ENCODE results near the gene PDE4D. TPM values are rescaled to one million over a fixed set of nuclear protein-coding genes. Genes with fewer than 3 reads are reported as not detected.

PDE4D gene
- total and polyA plus RNA-seq, 4 donors, result 12.8 to 167 (median 44.5) TPM

DNA sequence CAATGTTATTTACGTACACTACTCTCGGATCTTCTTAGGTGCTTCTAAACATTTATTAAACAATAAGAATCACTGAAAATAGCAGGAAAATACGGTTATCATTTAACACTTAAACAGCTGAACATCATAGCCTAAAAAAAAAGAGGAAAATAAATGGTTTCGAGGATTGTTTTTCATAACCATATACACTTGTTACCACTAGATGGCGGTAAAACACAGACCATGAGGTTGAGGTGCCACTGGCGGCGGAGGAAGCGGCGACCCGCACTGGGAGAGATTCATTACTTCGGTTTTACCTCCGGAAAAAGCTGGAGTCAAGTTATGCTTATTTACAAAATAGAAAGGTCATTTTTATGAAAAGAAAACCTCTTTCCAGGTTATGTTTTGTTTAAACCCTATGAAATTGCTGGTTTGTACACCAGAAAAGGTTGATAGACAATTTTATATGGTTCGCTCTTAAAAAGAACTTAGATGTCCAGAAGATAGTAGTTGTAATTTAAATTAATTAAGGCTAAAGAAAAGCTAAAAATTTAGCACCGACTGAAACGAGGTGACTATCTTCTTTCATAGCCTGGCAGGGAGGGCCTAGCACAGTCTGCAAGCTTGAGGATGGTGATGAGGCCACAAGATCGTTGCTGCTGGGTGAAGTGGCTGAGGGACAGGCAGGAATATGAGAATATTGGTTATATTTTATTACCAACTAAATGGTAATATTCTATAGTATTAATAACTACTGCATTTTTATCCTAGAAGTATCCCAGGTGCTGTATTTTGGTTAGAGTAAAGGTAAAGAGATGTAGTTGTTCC lies 704.9 kb downstream of the PDE4D start:
- Histone ChIP-seq H3K36me3 (ENCODE audit: control insufficient read depth in 4 of 4, insufficient read depth in 4 of 4, low read length in 4 of 4) (peaks cover 0 to 3% (median 0%) of the 10 kb centered on the region in 4 donors), H3K27ac (ENCODE audit: low read depth in 1 of 2, low read length in 1 of 2) (no peak overlapping the region), H3K4me3 (no peak overlapping the region), H3K9ac (ENCODE audit: insufficient read depth in 1 of 2, low read length in 2 of 2) (peak overlapping the region in 1 of 2 donors; percentile 83), H3K9me3 (ENCODE audit: control insufficient read depth in 4 of 4, insufficient read depth in 3 of 4, low read length in 3 of 4) (no peaks in the 10 kb centered on the region), H3K27me3 (ENCODE audit: control insufficient read depth in 3 of 3, insufficient read depth in 3 of 3, low read length in 2 of 3) (no peaks in the 10 kb centered on the region), H3K4me1 (ENCODE audit: control insufficient read depth in 5 of 5, insufficient read depth in 5 of 5, low read length in 5 of 5) (peaks cover 0 to 22% (median 3%) of the 10 kb centered on the region in 5 donors)
- peak; percentile 78 to 88 (median 84) for DNase-seq
- ATAC-seq (ENCODE audit: insufficient read depth, low FRiP score), result peak; percentile 92
- WGBS, 2 donors, result 15 to 18% methylated on average over 16 of the region's 16 CpGs
- TF ChIP-seq, protein P1, sequence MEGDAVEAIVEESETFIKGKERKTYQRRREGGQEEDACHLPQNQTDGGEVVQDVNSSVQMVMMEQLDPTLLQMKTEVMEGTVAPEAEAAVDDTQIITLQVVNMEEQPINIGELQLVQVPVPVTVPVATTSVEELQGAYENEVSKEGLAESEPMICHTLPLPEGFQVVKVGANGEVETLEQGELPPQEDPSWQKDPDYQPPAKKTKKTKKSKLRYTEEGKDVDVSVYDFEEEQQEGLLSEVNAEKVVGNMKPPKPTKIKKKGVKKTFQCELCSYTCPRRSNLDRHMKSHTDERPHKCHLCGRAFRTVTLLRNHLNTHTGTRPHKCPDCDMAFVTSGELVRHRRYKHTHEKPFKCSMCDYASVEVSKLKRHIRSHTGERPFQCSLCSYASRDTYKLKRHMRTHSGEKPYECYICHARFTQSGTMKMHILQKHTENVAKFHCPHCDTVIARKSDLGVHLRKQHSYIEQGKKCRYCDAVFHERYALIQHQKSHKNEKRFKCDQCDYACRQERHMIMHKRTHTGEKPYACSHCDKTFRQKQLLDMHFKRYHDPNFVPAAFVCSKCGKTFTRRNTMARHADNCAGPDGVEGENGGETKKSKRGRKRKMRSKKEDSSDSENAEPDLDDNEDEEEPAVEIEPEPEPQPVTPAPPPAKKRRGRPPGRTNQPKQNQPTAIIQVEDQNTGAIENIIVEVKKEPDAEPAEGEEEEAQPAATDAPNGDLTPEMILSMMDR (IDR thresholded peaks at IDR 0.05; ENCODE audit: control extremely low read depth, extremely low read depth), result peak; percentile 69

DNA sequence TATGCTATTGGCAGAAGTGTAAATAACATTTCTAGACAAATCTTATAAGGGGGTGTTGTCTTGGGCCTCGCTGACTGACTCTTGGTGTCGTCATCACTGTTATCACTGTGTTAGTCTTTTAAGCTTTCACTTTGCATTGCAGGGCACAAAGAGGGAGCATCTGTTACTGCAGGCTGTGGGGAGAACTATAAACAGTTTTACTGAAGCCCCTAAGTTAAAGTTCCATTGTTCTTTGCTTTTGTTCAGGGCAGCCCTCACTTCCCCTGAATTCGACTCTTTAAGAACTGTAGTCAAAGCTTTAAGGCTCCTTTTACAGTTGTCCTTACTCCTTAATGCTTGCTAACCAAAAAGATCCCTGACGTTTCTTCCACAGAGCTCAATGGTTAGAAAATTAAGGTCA lies 705.7 kb downstream of the PDE4D start:
- H3K9ac ChIP-seq (ENCODE audit: insufficient read depth in 1 of 2, low read length in 2 of 2), result peak overlapping the region in 1 of 2 donors; percentile 83

DNA sequence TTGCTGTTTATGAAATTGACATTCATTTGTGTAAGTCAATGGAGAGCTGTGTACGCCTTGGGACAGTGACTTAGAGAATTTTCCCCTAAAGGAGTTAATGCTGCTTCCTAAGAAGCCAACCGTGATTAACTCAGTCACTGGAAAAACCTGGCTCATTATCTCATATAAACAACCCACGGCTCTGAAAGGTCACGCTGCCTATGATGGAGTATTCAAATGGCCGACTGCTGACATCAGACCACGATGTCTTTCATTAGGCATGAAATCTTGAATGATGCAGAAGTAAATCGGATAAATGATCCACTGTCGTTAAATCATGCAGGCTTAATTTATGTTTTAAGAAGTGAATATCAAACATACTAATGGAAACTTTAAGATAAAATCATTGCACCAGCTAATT lies 706.9 kb downstream of the PDE4D start:
- DNase-seq (no peak), ATAC-seq (ENCODE audit: insufficient read depth, low FRiP score) (no peak)
- no peak overlapping the region for H3K4me3 ChIP-seq
- TF ChIP-seq, protein P1 (IDR thresholded peaks at IDR 0.05; ENCODE audit: control extremely low read depth, extremely low read depth), result no peak
- 71 to 87% methylated on average over 8 of the region's 8 CpGs for WGBS, 2 donors
- H3K9ac ChIP-seq (ENCODE audit: insufficient read depth in 1 of 2, low read length in 2 of 2), result no peak overlapping the region
- H3K27me3 ChIP-seq (ENCODE audit: control insufficient read depth in 3 of 3, insufficient read depth in 3 of 3, low read length in 2 of 3), result no peaks in the 10 kb centered on the region
- H3K4me1 ChIP-seq (ENCODE audit: control insufficient read depth in 5 of 5, insufficient read depth in 5 of 5, low read length in 5 of 5), result peaks cover 0 to 23% (median 3%) of the 10 kb centered on the region in 5 donors
- H3K27ac ChIP-seq (ENCODE audit: low read depth in 1 of 2, low read length in 1 of 2), result no peak overlapping the region
- H3K9me3 ChIP-seq (ENCODE audit: control insufficient read depth in 4 of 4, insufficient read depth in 3 of 4, low read length in 3 of 4), result no peaks in the 10 kb centered on the region
- peaks cover 0 to 10% (median 0%) of the 10 kb centered on the region in 4 donors for H3K36me3 ChIP-seq (ENCODE audit: control insufficient read depth in 4 of 4, insufficient read depth in 4 of 4, low read length in 4 of 4)

More for the DNA sequence above, 705.7 kb downstream of the PDE4D start:
- Histone ChIP-seq H3K27ac (ENCODE audit: low read depth in 1 of 2, low read length in 1 of 2) (peak overlapping the region in 1 of 2 donors; percentile 33), H3K9me3 (ENCODE audit: control insufficient read depth in 4 of 4, insufficient read depth in 3 of 4, low read length in 3 of 4) (no peaks in the 10 kb centered on the region), H3K27me3 (ENCODE audit: control insufficient read depth in 3 of 3, insufficient read depth in 3 of 3, low read length in 2 of 3) (no peaks in the 10 kb centered on the region), H3K36me3 (ENCODE audit: control insufficient read depth in 4 of 4, insufficient read depth in 4 of 4, low read length in 4 of 4) (peaks cover 0 to 7% (median 0%) of the 10 kb centered on the region in 4 donors), H3K4me1 (ENCODE audit: control insufficient read depth in 5 of 5, insufficient read depth in 5 of 5, low read length in 5 of 5) (peaks cover 0 to 22% (median 3%) of the 10 kb centered on the region in 5 donors), H3K4me3 (no peak overlapping the region)
- DNase-seq (peak; percentile 44 to 79 (median 79)), ATAC-seq (ENCODE audit: insufficient read depth, low FRiP score) (no peak)
- 47 to 48% methylated on average over 4 of the region's 4 CpGs for WGBS, 2 donors
- TF ChIP-seq, protein P1 (IDR thresholded peaks at IDR 0.05; ENCODE audit: control extremely low read depth, extremely low read depth), result no peak

All from lung (tissue), 12 donors.